ENCODE measurements around the gene GARIN3. TPM values are rescaled to one million over a fixed set of nuclear protein-coding genes. Genes with fewer than 3 reads are reported as not detected.

Gene GARIN3
- total and polyA plus RNA-seq, 2 donors (not counting 3 experiments of a cell fraction or from before 2014, with no cell fraction given): not detected

GRCh38 chr5:157165668-157166067, 396 bp downstream of the GARIN3 start:
- DNase-seq (ENCODE audit: low read depth, low spot score) (no peak), FAIRE-seq (no peak)
- Histone ChIP-seq H3K4me1 (ENCODE audit: control insufficient read depth, extremely low read depth, insufficient read depth, low read length) (no peaks in the 10 kb centered on the region), H3K9me1 (replicated peaks; ENCODE audit: control insufficient read depth, extremely low read depth, insufficient read depth, low read length) (no peaks in the 10 kb centered on the region), H3K4me3 (replicated peaks in 1 of 3; ENCODE audit: insufficient read depth in 1 of 3, low read depth in 1 of 3, low read length in 3 of 3) (no peak overlapping the region), H3K9ac (replicated peaks; ENCODE audit: extremely low read depth, insufficient read depth, low read length) (no peak overlapping the region), H3K79me2 (ENCODE audit: control insufficient read depth, insufficient read depth, low read length) (no peaks in the 10 kb centered on the region), H2AFZ (ENCODE audit: low read depth, low read length) (no peak overlapping the region), H3K27ac (ENCODE audit: insufficient read depth, low read depth, low read length) (no peak overlapping the region), H3K27me3 (ENCODE audit: control insufficient read depth in 2 of 2, insufficient read depth in 2 of 2, low read length in 2 of 2) (no peaks in the 10 kb centered on the region), H3K36me3 (ENCODE audit: control insufficient read depth in 2 of 2, extremely low read depth in 1 of 2, insufficient read depth in 2 of 2, low read length in 2 of 2) (no peaks in the 10 kb centered on the region), H3K4me2 (ENCODE audit: insufficient read depth, low read length) (no peak overlapping the region), H4K20me1 (replicated peaks; ENCODE audit: control insufficient read depth, extremely low read depth, insufficient read depth, low read length) (no peaks in the 10 kb centered on the region), H3K9me3 (replicated peaks; ENCODE audit: control insufficient read depth, insufficient read depth, low read length) (no peaks in the 10 kb centered on the region)
- intact Hi-C loops (cut with micrococcal nuclease) (no loop called here), dilution Hi-C loops (cut with MboI; ENCODE audit: extremely low pct_ligation_motif_present, low sequenced_read_pairs) (no loop called here)
- TF ChIP-seq GATA2 (IDR thresholded peaks at IDR 0.05; ENCODE audit: insufficient read depth, insufficient read length, low read depth, low read length) (no peak), JUN (IDR thresholded peaks at IDR 0.05; ENCODE audit: borderline replicate concordance, insufficient read depth, insufficient read length, low read depth) (no peak), MAX (IDR thresholded peaks at IDR 0.05; ENCODE audit: insufficient read depth, insufficient read length) (no peak), EZH2 (IDR thresholded peaks at IDR 0.05; ENCODE audit: borderline replicate concordance, low read depth, low read length, severe bottlenecking) (no peak), CTCF (IDR thresholded peaks at IDR 0.05; ENCODE audit: extremely low read depth in 1 of 2, insufficient read depth in 1 of 2, low read depth in 1 of 2, low read length in 2 of 2) (no peak), FOS (IDR thresholded peaks at IDR 0.05; ENCODE audit: borderline replicate concordance, insufficient read depth, low read length) (no peak), MYC (IDR thresholded peaks at IDR 0.05; ENCODE audit: low read depth, low read length) (no peak), POLR2A (IDR thresholded peaks at IDR 0.05; ENCODE audit: low read depth, low read length) (no peak)
- ChIA-PET POLR2A (no interaction called here), CTCF (no interaction called here)
- no TSS peak for BruUV-seq (replicated peaks)
